ENCODE data around the gene MYLK4. TPM values are rescaled to one million over a fixed set of nuclear protein-coding genes. Genes with fewer than 3 reads are reported as not detected.

MYLK4 gene
- total and polyA plus RNA-seq, 5 donors from 2014 or later = 0.20 to 0.91 (median 0.37) TPM; not detected in 2

DNA sequence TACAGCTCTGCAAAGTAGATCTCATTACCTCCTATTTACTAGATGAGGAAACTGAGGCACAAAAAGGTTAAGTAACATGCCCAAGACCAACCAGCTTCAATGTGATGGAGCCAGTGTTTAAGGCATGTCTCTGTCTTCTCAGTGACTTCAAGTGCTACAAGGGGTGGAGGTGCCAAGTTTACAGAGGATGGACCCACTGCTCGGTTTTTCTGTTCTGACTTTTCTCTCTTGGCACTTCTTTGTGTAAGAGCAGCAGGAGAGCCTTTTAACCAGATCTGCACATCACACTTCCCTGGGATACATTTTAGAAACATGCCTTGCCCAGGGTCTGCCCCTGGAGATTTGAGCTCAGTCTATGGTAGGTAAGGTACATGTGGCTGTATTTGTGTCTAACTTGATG is 24.3 kb upstream of the MYLK4 start:
- no peak for ATAC-seq (ENCODE audit: low read depth in 2 of 2)

DNA sequence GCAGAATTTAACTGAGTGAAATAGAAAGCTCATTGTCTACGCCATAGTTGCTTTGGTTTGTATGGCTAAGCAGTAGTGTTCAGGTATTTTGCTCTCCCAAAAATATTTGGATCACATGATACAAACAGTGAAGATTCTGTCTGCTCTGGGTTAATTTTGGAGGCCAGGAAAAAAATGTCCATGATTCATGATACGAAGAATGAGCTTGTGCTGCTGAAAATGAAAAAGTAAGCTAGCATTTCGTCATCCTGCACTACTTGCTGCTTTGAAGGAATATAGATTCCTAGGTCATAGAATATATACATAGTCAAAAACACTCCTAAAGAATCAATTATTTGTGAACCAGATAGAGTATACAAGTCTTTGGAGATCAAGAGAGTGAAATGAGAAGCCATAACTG is 22.7 kb upstream of the MYLK4 start:
- H3K9me3 Mint-ChIP-seq = no peaks in the 10 kb centered on the region
- no peak overlapping the region for H3K27ac ChIP-seq (ENCODE audit: insufficient read depth, low read length, poor library complexity, severe bottlenecking)
- no peak overlapping the region for H3K4me3 ChIP-seq (ENCODE audit: low read depth, low read length)
- H3K27ac Mint-ChIP-seq = peak overlapping the region in 1 of 3 donors; percentile 50
- no peak overlapping the region for H3K4me3 Mint-ChIP-seq
- peaks cover 55% of the 10 kb centered on the region for H3K36me3 ChIP-seq (ENCODE audit: control insufficient read depth, insufficient read depth, low read length)
- peaks cover 13 to 79% (median 55%) of the 10 kb centered on the region in 4 donors for H3K4me1 Mint-ChIP-seq
- no peaks in the 10 kb centered on the region for H3K27me3 Mint-ChIP-seq
- H3K27me3 ChIP-seq (ENCODE audit: control insufficient read depth, insufficient read depth, low read length) = no peaks in the 10 kb centered on the region
- ATAC-seq (ENCODE audit: low read depth in 2 of 2) (no peak), DNase-seq (no peak)
- no peaks in the 10 kb centered on the region for H3K9me3 ChIP-seq (ENCODE audit: control insufficient read depth in 2 of 2, low read length in 2 of 2)
- H3K36me3 Mint-ChIP-seq = peaks cover 33% of the 10 kb centered on the region
- H3K4me1 ChIP-seq (ENCODE audit: control insufficient read depth, insufficient read depth, low read length, poor library complexity, severe bottlenecking) = peaks cover 23% of the 10 kb centered on the region

More for the DNA sequence above, 24.3 kb upstream of the MYLK4 start:
- H3K36me3 ChIP-seq (ENCODE audit: control insufficient read depth, insufficient read depth, low read length) = peaks cover 65% of the 10 kb centered on the region
- no peak for DNase-seq
- Mint-ChIP-seq H3K4me1 (peaks cover 6 to 74% (median 48%) of the 10 kb centered on the region in 4 donors), H3K27ac (peak overlapping the region in 1 of 3 donors; percentile 80), H3K9me3 (no peaks in the 10 kb centered on the region), H3K27me3 (no peaks in the 10 kb centered on the region), H3K4me3 (no peak overlapping the region), H3K36me3 (peaks cover 44% of the 10 kb centered on the region)
- H3K9me3 ChIP-seq (ENCODE audit: control insufficient read depth in 2 of 2, low read length in 2 of 2) = no peaks in the 10 kb centered on the region
- peaks cover 11% of the 10 kb centered on the region for H3K4me1 ChIP-seq (ENCODE audit: control insufficient read depth, insufficient read depth, low read length, poor library complexity, severe bottlenecking)
- H3K4me3 ChIP-seq (ENCODE audit: low read depth, low read length) = no peak overlapping the region
- no peak overlapping the region for H3K27ac ChIP-seq (ENCODE audit: insufficient read depth, low read length, poor library complexity, severe bottlenecking)
- H3K27me3 ChIP-seq (ENCODE audit: control insufficient read depth, insufficient read depth, low read length) = no peaks in the 10 kb centered on the region

GRCh38 chr6:2772840-2773239 is 22.1 kb upstream of the MYLK4 start:
- ATAC-seq (ENCODE audit: low read depth in 2 of 2) (no peak), DNase-seq (no peak)
- Mint-ChIP-seq H3K36me3 (peaks cover 36% of the 10 kb centered on the region), H3K9me3 (no peaks in the 10 kb centered on the region), H3K4me1 (peaks cover 17 to 81% (median 59%) of the 10 kb centered on the region in 4 donors), H3K27ac (no peak overlapping the region), H3K4me3 (no peak overlapping the region), H3K27me3 (no peaks in the 10 kb centered on the region)
- H3K36me3 ChIP-seq (ENCODE audit: control insufficient read depth, insufficient read depth, low read length) = peaks cover 50% of the 10 kb centered on the region
- H3K27me3 ChIP-seq (ENCODE audit: control insufficient read depth, insufficient read depth, low read length) = no peaks in the 10 kb centered on the region
- H3K27ac ChIP-seq (ENCODE audit: insufficient read depth, low read length, poor library complexity, severe bottlenecking) = no peak overlapping the region
- H3K4me1 ChIP-seq (ENCODE audit: control insufficient read depth, insufficient read depth, low read length, poor library complexity, severe bottlenecking) = peaks cover 29% of the 10 kb centered on the region
- no peak overlapping the region for H3K4me3 ChIP-seq (ENCODE audit: low read depth, low read length)
- no peaks in the 10 kb centered on the region for H3K9me3 ChIP-seq (ENCODE audit: control insufficient read depth in 2 of 2, low read length in 2 of 2)

- peak overlapping the region in 2 of 4 donors; percentile 32 to 43 for H3K4me3 Mint-ChIP-seq
- H3K27ac Mint-ChIP-seq = no peak overlapping the region
- Histone ChIP-seq H3K27ac (ENCODE audit: insufficient read depth, low read length, poor library complexity, severe bottlenecking) (no peak overlapping the region), H3K27me3 (ENCODE audit: control insufficient read depth, insufficient read depth, low read length) (no peaks in the 10 kb centered on the region), H3K36me3 (ENCODE audit: control insufficient read depth, insufficient read depth, low read length) (peaks cover 44% of the 10 kb centered on the region), H3K4me3 (ENCODE audit: low read depth, low read length) (no peak overlapping the region), H3K4me1 (ENCODE audit: control insufficient read depth, insufficient read depth, low read length, poor library complexity, severe bottlenecking) (peaks cover 46% of the 10 kb centered on the region), H3K9me3 (ENCODE audit: control insufficient read depth in 2 of 2, low read length in 2 of 2) (no peaks in the 10 kb centered on the region)
- H3K9me3 Mint-ChIP-seq = no peaks in the 10 kb centered on the region
- peaks cover 29% of the 10 kb centered on the region for H3K36me3 Mint-ChIP-seq
- H3K4me1 Mint-ChIP-seq = peaks cover 27 to 80% (median 57%) of the 10 kb centered on the region in 4 donors
- peaks cover 5% of the 10 kb centered on the region for H3K27me3 Mint-ChIP-seq
- ATAC-seq (ENCODE audit: low read depth in 2 of 2) (no peak), DNase-seq (no peak)
Measured at GRCh38 chr6:2771079-2771478, 20.4 kb upstream of the MYLK4 start.

GRCh38 chr6:2770171-2770570 is 19.4 kb upstream of the MYLK4 start:
- H3K9me3 ChIP-seq (ENCODE audit: control insufficient read depth in 2 of 2, low read length in 2 of 2) = no peaks in the 10 kb centered on the region
- H3K36me3 ChIP-seq (ENCODE audit: control insufficient read depth, insufficient read depth, low read length) = peaks cover 41% of the 10 kb centered on the region
- H3K4me3 Mint-ChIP-seq = peak overlapping the region in 2 of 4 donors; percentile 43
- DNase-seq (no peak), ATAC-seq (ENCODE audit: low read depth in 2 of 2) (no peak)
- no peaks in the 10 kb centered on the region for H3K9me3 Mint-ChIP-seq
- peaks cover 27 to 76% (median 52%) of the 10 kb centered on the region in 4 donors for H3K4me1 Mint-ChIP-seq
- H3K27me3 Mint-ChIP-seq = peaks cover 5% of the 10 kb centered on the region
- H3K36me3 Mint-ChIP-seq = peaks cover 26% of the 10 kb centered on the region
- H3K27ac ChIP-seq (ENCODE audit: insufficient read depth, low read length, poor library complexity, severe bottlenecking) = no peak overlapping the region
- H3K4me1 ChIP-seq (ENCODE audit: control insufficient read depth, insufficient read depth, low read length, poor library complexity, severe bottlenecking) = peaks cover 48% of the 10 kb centered on the region
- H3K27ac Mint-ChIP-seq = peak overlapping the region in 1 of 3 donors; percentile 48
- no peak overlapping the region for H3K4me3 ChIP-seq (ENCODE audit: low read depth, low read length)
- no peaks in the 10 kb centered on the region for H3K27me3 ChIP-seq (ENCODE audit: control insufficient read depth, insufficient read depth, low read length)

DNA sequence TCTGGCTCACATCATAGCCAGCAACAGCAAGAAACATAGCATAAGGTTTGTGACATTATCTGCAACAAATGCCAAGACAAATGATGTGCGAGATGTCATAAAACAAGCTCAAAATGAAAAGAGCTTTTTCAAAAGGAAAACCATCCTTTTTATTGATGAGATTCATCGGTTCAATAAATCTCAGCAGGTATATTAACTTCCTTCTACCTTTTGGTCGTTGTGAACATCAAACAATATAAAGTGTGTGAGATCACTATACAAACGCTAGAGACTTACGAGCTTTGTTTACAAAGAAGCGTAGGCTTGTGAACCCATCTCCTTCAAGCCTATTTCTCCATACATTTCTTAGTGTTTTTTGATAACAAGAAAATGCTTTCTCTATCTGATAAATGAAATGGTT is 18.0 kb upstream of the MYLK4 start:
- Mint-ChIP-seq H3K4me1 (peaks cover 33 to 75% (median 51%) of the 10 kb centered on the region in 4 donors), H3K4me3 (peak overlapping the region; percentile 87 to 97 (median 94)), H3K9me3 (no peaks in the 10 kb centered on the region), H3K36me3 (peaks cover 18% of the 10 kb centered on the region), H3K27me3 (peaks cover 14% of the 10 kb centered on the region), H3K27ac (peak overlapping the region in 1 of 3 donors; percentile 77)
- Histone ChIP-seq H3K27me3 (ENCODE audit: control insufficient read depth, insufficient read depth, low read length) (no peaks in the 10 kb centered on the region), H3K36me3 (ENCODE audit: control insufficient read depth, insufficient read depth, low read length) (peaks cover 31% of the 10 kb centered on the region), H3K27ac (ENCODE audit: insufficient read depth, low read length, poor library complexity, severe bottlenecking) (no peak overlapping the region), H3K4me3 (ENCODE audit: low read depth, low read length) (peak overlapping the region; percentile 83), H3K4me1 (ENCODE audit: control insufficient read depth, insufficient read depth, low read length, poor library complexity, severe bottlenecking) (peaks cover 46% of the 10 kb centered on the region), H3K9me3 (ENCODE audit: control insufficient read depth in 2 of 2, low read length in 2 of 2) (no peaks in the 10 kb centered on the region)
- DNase-seq (no peak), ATAC-seq (ENCODE audit: low read depth in 2 of 2) (no peak)

DNA sequence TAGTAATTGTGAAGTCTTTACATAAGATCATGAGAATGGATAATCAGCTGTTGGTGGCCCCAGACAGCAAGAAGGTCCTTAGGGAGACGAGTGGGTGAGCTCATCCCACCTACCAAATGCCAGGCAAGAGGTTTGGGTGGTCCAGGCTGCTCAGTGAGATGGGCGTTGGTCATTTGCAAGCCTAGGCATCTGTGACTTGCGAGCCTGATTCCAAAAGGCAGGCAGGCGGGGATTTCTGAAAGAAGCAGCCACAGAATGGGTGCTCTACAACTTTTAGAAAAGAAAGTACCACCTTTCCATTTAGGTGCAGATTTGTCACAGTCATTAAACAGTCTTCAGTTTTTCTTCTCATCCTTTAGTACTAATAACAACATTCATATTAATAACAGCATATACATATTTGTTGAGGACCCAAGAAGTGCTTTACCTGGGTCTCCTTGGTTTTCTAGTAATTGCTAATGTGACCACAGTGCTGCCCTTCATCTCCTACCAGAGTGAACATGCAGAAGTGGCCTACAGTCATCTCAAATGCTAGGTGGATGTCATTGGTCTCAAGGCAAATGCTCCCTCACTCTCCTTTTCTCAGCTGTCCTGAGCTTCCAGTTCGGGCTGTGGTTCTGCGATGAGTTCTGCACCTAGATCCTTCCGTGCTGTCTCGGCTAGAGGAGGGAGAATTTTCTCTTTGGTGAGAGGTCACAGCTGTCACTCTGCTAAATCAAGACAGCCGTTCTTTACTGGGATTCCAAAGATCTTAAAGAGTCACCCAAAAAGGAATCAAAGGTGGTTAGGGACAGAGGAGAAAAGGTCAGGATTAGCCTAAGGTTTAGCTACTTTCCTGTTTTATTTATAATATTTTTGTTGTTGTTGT is 17.2 kb upstream of the MYLK4 start:
- Mint-ChIP-seq H3K27me3 (peaks cover 14% of the 10 kb centered on the region), H3K36me3 (peaks cover 11% of the 10 kb centered on the region), H3K4me1 (peaks cover 33 to 68% (median 48%) of the 10 kb centered on the region in 4 donors), H3K9me3 (no peaks in the 10 kb centered on the region), H3K4me3 (peak overlapping the region; percentile 87 to 97 (median 94)), H3K27ac (peak overlapping the region; percentile 33 to 77 (median 60))
- no peaks in the 10 kb centered on the region for H3K9me3 ChIP-seq (ENCODE audit: control insufficient read depth in 2 of 2, low read length in 2 of 2)
- ATAC-seq (ENCODE audit: low read depth in 2 of 2) (no peak), DNase-seq (no peak)
- peaks cover 25% of the 10 kb centered on the region for H3K36me3 ChIP-seq (ENCODE audit: control insufficient read depth, insufficient read depth, low read length)
- no peaks in the 10 kb centered on the region for H3K27me3 ChIP-seq (ENCODE audit: control insufficient read depth, insufficient read depth, low read length)
- H3K4me1 ChIP-seq (ENCODE audit: control insufficient read depth, insufficient read depth, low read length, poor library complexity, severe bottlenecking) = peaks cover 46% of the 10 kb centered on the region
- no peak overlapping the region for H3K27ac ChIP-seq (ENCODE audit: insufficient read depth, low read length, poor library complexity, severe bottlenecking)
- peak overlapping the region; percentile 83 for H3K4me3 ChIP-seq (ENCODE audit: low read depth, low read length)

All from CD4-positive, CD25-positive, alpha-beta regulatory T cell (primary cell).